ENCODE measurements around the gene NOS3. TPM values are rescaled to one million over a fixed set of nuclear protein-coding genes. Genes with fewer than 3 reads are reported as not detected.

The NOS3 gene
- total and polyA plus RNA-seq, 9 of the 15 experiments (the other 6 are each of a cell fraction or from before 2014, with no cell fraction given): 1.1 to 121 (median 23.6) TPM

- TF ChIP-seq, protein P1, sequence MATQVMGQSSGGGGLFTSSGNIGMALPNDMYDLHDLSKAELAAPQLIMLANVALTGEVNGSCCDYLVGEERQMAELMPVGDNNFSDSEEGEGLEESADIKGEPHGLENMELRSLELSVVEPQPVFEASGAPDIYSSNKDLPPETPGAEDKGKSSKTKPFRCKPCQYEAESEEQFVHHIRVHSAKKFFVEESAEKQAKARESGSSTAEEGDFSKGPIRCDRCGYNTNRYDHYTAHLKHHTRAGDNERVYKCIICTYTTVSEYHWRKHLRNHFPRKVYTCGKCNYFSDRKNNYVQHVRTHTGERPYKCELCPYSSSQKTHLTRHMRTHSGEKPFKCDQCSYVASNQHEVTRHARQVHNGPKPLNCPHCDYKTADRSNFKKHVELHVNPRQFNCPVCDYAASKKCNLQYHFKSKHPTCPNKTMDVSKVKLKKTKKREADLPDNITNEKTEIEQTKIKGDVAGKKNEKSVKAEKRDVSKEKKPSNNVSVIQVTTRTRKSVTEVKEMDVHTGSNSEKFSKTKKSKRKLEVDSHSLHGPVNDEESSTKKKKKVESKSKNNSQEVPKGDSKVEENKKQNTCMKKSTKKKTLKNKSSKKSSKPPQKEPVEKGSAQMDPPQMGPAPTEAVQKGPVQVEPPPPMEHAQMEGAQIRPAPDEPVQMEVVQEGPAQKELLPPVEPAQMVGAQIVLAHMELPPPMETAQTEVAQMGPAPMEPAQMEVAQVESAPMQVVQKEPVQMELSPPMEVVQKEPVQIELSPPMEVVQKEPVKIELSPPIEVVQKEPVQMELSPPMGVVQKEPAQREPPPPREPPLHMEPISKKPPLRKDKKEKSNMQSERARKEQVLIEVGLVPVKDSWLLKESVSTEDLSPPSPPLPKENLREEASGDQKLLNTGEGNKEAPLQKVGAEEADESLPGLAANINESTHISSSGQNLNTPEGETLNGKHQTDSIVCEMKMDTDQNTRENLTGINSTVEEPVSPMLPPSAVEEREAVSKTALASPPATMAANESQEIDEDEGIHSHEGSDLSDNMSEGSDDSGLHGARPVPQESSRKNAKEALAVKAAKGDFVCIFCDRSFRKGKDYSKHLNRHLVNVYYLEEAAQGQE (IDR thresholded peaks at IDR 0.05; ENCODE audit: borderline replicate concordance): no peak
- TF ChIP-seq, protein P1 (CRISPR knock-in tag; IDR thresholded peaks at IDR 0.05; ENCODE audit: low read depth): no peak
- TF ChIP-seq C11orf30 (IDR thresholded peaks at IDR 0.05; ENCODE audit: low read depth) (no peak), FOXM1 (IDR thresholded peaks at IDR 0.05; ENCODE audit: low read depth) (no peak), FOXM1 (CRISPR knock-in tag; IDR thresholded peaks at IDR 0.05; ENCODE audit: low read depth) (no peak), ZNF395 (CRISPR knock-in tag; IDR thresholded peaks at IDR 0.05) (no peak; the same call in none of the 2 replicates), RCOR1 (IDR thresholded peaks at IDR 0.05; ENCODE audit: borderline replicate concordance in 1 of 2, low read depth in 2 of 2, low read length in 2 of 2) (no peak), KHSRP (IDR thresholded peaks at IDR 0.05) (no peak), RUNX1 (IDR thresholded peaks at IDR 0.05; ENCODE audit: low read depth) (no peak), JUNB (CRISPR knock-in tag; conservative IDR thresholded peaks at IDR 0.05) (no peak), ZNF717 (CRISPR knock-in tag; IDR thresholded peaks at IDR 0.05) (no peak), KLF13 (tag; IDR thresholded peaks at IDR 0.05; ENCODE audit: borderline replicate concordance, low read depth) (no peak), ZNF143 (CRISPR knock-in tag; IDR thresholded peaks at IDR 0.05) (no peak), NONO (IDR thresholded peaks at IDR 0.05; ENCODE audit: low read depth in 2 of 2, low read length in 1 of 2) (no peak), ZFP30 (CRISPR knock-in tag; IDR thresholded peaks at IDR 0.05; ENCODE audit: borderline replicate concordance) (no peak), EP400 (IDR thresholded peaks at IDR 0.05) (no peak)
- TF ChIP-seq, protein P2, sequence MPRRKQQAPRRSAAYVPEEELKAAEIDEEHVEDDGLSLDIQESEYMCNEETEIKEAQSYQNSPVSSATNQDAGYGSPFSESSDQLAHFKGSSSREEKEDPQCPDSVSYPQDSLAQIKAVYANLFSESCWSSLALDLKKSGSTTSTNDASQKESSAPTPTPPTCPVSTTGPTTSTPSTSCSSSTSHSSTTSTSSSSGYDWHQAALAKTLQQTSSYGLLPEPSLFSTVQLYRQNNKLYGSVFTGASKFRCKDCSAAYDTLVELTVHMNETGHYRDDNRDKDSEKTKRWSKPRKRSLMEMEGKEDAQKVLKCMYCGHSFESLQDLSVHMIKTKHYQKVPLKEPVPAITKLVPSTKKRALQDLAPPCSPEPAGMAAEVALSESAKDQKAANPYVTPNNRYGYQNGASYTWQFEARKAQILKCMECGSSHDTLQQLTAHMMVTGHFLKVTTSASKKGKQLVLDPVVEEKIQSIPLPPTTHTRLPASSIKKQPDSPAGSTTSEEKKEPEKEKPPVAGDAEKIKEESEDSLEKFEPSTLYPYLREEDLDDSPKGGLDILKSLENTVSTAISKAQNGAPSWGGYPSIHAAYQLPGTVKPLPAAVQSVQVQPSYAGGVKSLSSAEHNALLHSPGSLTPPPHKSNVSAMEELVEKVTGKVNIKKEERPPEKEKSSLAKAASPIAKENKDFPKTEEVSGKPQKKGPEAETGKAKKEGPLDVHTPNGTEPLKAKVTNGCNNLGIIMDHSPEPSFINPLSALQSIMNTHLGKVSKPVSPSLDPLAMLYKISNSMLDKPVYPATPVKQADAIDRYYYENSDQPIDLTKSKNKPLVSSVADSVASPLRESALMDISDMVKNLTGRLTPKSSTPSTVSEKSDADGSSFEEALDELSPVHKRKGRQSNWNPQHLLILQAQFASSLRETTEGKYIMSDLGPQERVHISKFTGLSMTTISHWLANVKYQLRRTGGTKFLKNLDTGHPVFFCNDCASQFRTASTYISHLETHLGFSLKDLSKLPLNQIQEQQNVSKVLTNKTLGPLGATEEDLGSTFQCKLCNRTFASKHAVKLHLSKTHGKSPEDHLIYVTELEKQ (CRISPR knock-in tag; IDR thresholded peaks at IDR 0.05): no peak
Observed at GRCh38 chr7:150954986-150955518, 35.8 kb upstream of the NOS3 start (continued).

Data from K562 (cell line).